Activated CD4-positive, alpha-beta T cell treated with anti-CD3 and anti-CD28 coated beads for 36 hours (primary cell): Measurements from ENCODE around the gene MAP3K21. TPM values are rescaled to one million over a fixed set of nuclear protein-coding genes. Genes with fewer than 3 reads are reported as not detected.

ENCODE experiments used
- ATAC-seq: fragments of 200-7000 bp; cut with Tn5 transposase; one replicate; pipeline ENCODE4 v1.10.0; 2021; ENCODE audit warnings: mild to moderate bottlenecking, moderate library complexity
- CTCF ChIA-PET: fragments of 350-600 bp; sonication (Branson Sonifier 250); formaldehyde crosslinking; loops from one replicate; lab custom pipeline; 2021; ENCODE audit warnings: antibody characterized with exemption; lab: Charles Lee
- POLR2A ChIA-PET: fragments of 350-600 bp; sonication (Branson Sonifier 250); formaldehyde crosslinking; loops from one replicate; lab custom pipeline; 2021; ENCODE audit warnings: antibody characterized with exemption, inconsistent platforms; lab: Charles Lee
- DNase-seq: peaks from one replicate; pipeline ENCODE4 v3.0.0-alpha.2; 2020
- H3K27ac Mint-ChIP-seq: one replicate; pipeline ENCODE4 v1.8.0; 2021; ENCODE audit warnings: mixed read lengths
- H3K27me3 Mint-ChIP-seq: one replicate; pipeline ENCODE4 v1.8.0; 2021; ENCODE audit warnings: mixed read lengths
- H3K36me3 Mint-ChIP-seq: one replicate; pipeline ENCODE4 v1.8.0; 2021; ENCODE audit warnings: low read depth, mixed read lengths
- H3K4me1 Mint-ChIP-seq: one replicate; pipeline ENCODE4 v1.8.0; 2021; ENCODE audit warnings: mixed read lengths
- H3K4me3 Mint-ChIP-seq: one replicate; pipeline ENCODE4 v1.8.0; 2021; ENCODE audit warnings: mild to moderate bottlenecking, moderate library complexity, mixed read lengths
- H3K9me3 Mint-ChIP-seq: one replicate; pipeline ENCODE4 v1.8.0; 2021; ENCODE audit warnings: low read depth, mixed read lengths
- intact Hi-C, 2 experiments: fragments of 100-400 bp; cut with DNase I in 1 of 2; cut with micrococcal nuclease in 1 of 2; formaldehyde crosslinking; loops; one replicate each; pipeline versions ENCODE4 v1.14.2 to v1.15.1; 2022 to 2024; cut with DNase I, micrococcal nuclease
- total RNA-seq, 2 experiments: library from RNA; stranded (reverse); gene quantifications; one replicate each; pipeline ENCODE4 v1.2.3, GENCODE V29; 2021

The MAP3K21 gene
- total RNA-seq, 2 experiments from 2014 or later, result 3.0 to 3.1 TPM

DNA sequence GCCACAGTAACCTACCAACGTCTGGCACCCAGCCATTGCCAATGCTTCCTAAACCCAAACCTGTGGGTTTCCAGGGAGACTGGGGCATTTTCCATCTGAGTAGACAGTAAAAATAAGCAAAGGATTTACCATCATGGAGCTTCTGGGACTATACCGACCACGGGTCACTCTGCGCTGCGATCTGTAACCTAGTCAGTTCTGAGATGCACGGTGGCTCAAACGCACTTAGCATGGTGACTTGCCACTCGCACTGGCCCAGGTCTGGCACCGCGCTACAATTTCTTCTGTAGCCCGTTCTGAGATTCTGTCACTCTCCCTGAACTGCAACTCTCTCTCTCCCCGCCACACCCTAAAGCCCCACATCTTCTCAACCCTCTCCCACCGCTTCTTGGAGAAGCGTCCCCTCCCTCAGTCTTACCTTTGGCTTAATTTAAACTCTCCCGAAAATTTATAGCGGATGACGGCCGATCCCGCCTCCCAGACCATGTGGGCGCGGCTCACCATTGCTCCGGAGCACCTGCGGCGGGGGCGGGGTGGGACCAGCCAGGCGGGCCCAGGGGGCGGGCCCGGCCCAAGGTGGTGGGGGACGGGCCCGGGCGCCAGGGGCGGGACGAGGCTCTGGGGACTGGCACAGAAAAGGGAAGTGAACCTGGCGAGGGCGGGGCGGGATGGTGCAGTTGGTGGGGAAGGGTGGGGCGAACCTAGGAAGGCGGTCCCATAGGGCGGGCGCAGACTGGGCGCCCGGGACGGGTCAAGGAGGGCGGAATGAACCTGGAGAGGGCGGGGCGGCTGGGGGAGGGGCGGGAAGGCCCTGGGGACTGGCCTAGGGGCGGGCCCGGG, 493 bp upstream of the MAP3K21 start:
- Mint-ChIP-seq H3K27ac (no peak overlapping the region), H3K27me3 (peaks cover 13% of the 10 kb centered on the region), H3K4me3 (peak overlapping the region; percentile 69), H3K36me3 (no peaks in the 10 kb centered on the region), H3K9me3 (no peaks in the 10 kb centered on the region), H3K4me1 (peaks cover 13% of the 10 kb centered on the region)
- intact Hi-C loops, result loop anchor here in 1 of 2 experiments (1.0 kb wide), 3 partner anchors 32 to 1046 kb away; partner anchors contain the start of genes COA6, NTPCR and PCNX2
- ChIA-PET POLR2A (no interaction called here), CTCF (interaction anchor here (0.6 to 0.9 kb wide), 2 partner anchors 13 to 22 kb away, joined by 3 read pairs; no protein-coding TSS in a partner anchor)
- DNase-seq (peak; percentile 94), ATAC-seq (peak; percentile 97)

DNA sequence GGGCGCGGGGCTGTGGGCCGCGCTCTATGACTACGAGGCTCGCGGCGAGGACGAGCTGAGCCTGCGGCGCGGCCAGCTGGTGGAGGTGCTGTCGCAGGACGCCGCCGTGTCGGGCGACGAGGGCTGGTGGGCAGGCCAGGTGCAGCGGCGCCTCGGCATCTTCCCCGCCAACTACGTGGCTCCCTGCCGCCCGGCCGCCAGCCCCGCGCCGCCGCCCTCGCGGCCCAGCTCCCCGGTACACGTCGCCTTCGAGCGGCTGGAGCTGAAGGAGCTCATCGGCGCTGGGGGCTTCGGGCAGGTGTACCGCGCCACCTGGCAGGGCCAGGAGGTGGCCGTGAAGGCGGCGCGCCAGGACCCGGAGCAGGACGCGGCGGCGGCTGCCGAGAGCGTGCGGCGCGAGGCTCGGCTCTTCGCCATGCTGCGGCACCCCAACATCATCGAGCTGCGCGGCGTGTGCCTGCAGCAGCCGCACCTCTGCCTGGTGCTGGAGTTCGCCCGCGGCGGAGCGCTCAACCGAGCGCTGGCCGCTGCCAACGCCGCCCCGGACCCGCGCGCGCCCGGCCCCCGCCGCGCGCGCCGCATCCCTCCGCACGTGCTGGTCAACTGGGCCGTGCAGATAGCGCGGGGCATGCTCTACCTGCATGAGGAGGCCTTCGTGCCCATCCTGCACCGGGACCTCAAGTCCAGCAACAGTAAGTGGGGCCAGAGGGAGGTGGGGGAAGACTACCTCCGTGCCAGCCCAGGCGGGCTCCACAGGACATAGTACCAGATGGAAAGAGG, 808 bp downstream of the MAP3K21 start:
- no peaks in the 10 kb centered on the region for H3K36me3 Mint-ChIP-seq
- peaks cover 15% of the 10 kb centered on the region for H3K27me3 Mint-ChIP-seq
- ATAC-seq, result peak; percentile 23
- POLR2A ChIA-PET, result no interaction called here
- intact Hi-C loops, result no loop called here
- CTCF ChIA-PET, result no interaction called here
- no peaks in the 10 kb centered on the region for H3K9me3 Mint-ChIP-seq
- H3K27ac Mint-ChIP-seq, result no peak overlapping the region
- peaks cover 13% of the 10 kb centered on the region for H3K4me1 Mint-ChIP-seq
- peak overlapping the region; percentile 60 for H3K4me3 Mint-ChIP-seq
- DNase-seq, result peak; percentile 51

DNA sequence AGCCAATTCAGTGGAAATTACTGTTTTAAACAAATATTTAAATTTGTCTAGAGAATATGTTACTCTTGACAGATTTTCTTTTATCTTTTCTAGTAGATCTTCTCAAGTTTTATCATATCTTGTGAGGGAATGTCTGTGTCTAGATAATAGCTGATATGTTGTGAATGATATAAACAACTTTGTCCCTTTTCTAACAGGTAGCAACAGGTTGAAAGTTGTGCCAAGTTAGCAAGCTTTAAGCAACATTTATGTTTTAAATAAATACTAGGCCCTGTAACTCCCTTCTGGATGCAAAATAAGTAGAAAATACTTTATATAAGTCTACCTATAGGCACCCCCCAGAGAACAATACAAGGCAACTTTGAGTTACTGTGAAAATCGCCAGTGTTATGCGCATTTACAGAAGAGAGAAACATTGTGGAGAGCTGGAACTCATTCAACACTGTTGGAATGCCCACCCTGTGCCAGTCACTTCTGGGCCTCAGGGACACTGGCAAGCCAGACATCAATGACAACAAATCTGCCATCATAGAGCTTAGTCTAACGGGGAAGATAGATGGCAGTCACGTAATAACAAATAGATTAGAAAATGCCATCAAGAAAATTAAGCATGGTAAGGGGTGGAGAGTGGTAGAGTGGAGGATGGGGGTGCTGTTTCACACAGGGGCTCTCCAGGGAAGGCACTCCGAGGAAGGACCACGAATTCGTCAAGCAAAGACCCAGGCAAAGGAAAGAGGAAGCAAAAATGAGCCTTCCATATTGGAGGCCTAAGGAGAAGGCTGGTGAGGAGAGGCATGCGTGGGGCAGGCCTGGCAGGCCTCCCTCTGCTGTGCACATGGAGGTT, 4.4 kb downstream of the MAP3K21 start:
- Mint-ChIP-seq H3K27me3 (peaks cover 19% of the 10 kb centered on the region), H3K27ac (no peak overlapping the region), H3K4me3 (no peak overlapping the region), H3K4me1 (peaks cover 10% of the 10 kb centered on the region), H3K36me3 (no peaks in the 10 kb centered on the region), H3K9me3 (no peaks in the 10 kb centered on the region)
- DNase-seq (no peak), ATAC-seq (no peak)
- ChIA-PET CTCF (interaction anchor here (0.6 kb wide), 1 partner anchor 290 kb away, joined by 3 read pairs; no protein-coding TSS in a partner anchor), POLR2A (no interaction called here)
- intact Hi-C loops, result no loop called here

DNA sequence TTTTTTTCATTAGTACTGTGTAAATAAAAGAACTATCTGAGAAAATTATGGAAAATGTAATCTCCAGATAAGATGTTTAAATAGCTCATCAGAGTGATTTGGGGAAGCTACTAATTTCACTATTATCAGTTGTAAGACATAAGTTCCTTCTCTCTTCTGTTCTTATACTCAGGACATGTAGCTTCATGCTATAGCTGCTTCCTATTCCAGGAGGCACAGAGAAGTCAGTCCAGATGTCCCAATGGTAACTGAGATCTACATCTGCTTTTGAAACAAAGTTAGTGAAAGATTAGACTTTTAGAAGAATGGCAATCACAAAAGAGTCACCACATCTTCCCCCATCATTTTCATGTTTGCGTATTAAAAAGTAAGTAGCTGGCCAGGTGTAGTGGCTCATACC, 5.6 kb downstream of the MAP3K21 start:
- ChIA-PET POLR2A (no interaction called here), CTCF (interaction anchor here (1.1 kb wide), 1 partner anchor 13 kb away, joined by 4 read pairs; no protein-coding TSS in a partner anchor)
- intact Hi-C loops, result no loop called here
- peaks cover 8% of the 10 kb centered on the region for H3K4me1 Mint-ChIP-seq
- H3K27ac Mint-ChIP-seq, result no peak overlapping the region
- H3K27me3 Mint-ChIP-seq, result peaks cover 24% of the 10 kb centered on the region
- H3K36me3 Mint-ChIP-seq, result no peaks in the 10 kb centered on the region
- no peak overlapping the region for H3K4me3 Mint-ChIP-seq
- no peaks in the 10 kb centered on the region for H3K9me3 Mint-ChIP-seq
- no peak for DNase-seq
- ATAC-seq, result no peak

DNA sequence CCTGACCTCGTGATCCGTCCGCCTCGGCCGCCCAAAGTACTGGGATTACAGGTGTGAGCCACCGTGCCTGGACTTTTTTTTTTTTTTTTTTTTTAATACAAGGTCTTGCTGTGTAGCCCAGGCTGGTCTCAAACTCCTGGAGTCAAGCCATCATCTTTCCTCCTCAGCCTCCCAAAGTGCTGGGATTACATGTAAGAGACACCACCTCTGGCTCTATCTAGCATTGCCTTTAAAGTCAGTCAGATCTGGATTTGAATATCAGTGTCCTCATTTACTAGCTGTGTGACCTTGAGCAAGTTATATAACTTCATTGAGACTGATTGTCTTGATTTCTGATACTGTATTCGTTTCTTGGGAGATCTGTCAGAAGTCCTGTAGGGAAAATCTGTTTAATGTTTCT, 6.6 kb downstream of the MAP3K21 start:
- Mint-ChIP-seq H3K4me3 (no peak overlapping the region), H3K4me1 (peaks cover 6% of the 10 kb centered on the region), H3K9me3 (no peaks in the 10 kb centered on the region), H3K36me3 (no peaks in the 10 kb centered on the region), H3K27me3 (peaks cover 28% of the 10 kb centered on the region), H3K27ac (no peak overlapping the region)
- DNase-seq (no peak), ATAC-seq (no peak)
- intact Hi-C loops, result no loop called here
- ChIA-PET POLR2A (no interaction called here), CTCF (interaction anchor here (1.1 kb wide), 2 partner anchors 12 to 28 kb away, joined by 3 to 4 read pairs; no protein-coding TSS in a partner anchor)

DNA sequence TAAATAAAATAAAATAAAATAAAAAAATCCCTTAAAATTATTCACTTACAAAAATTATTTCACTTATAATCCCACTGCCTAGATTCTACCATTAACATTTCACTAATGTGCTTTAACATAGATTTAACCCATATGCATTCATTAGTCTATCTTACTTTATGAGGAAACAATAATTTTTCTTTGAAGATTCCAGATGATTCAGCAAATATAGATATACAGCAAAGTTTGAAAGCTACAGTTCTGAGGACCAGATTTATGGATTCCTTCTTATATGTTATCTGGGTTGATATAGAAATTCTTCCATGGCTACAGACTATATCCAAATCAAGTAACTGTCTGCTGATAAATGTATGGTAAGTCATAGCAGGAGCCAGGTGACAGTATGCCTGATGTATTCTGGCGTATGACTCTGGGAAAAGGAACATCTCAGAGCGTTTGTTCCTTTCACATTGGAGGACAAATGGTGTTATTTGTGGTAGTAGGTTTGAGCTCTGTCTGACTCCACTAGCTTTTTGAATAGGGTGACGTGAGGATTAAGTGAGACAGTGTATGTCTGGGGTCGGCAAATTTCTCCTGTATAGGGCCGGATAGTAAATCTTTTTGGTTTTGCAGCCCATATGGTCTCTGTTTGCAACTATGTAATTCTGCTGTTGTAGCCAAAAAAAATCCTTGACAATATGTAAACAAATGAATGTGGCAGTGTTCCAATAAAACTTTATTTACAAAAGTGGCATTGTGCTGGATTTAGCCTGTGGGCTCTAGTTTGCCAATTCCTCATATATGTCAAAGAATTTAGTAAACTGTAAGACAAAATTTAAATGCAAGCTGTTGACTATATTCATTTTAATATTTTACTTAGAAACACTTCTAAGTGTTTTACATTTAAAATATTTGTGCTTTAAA, 9.3 kb downstream of the MAP3K21 start:
- ATAC-seq (no peak), DNase-seq (no peak)
- Mint-ChIP-seq H3K36me3 (no peaks in the 10 kb centered on the region), H3K27me3 (peaks cover 33% of the 10 kb centered on the region), H3K4me1 (no peaks in the 10 kb centered on the region), H3K27ac (no peak overlapping the region), H3K4me3 (no peak overlapping the region), H3K9me3 (no peaks in the 10 kb centered on the region)
- ChIA-PET CTCF (no interaction called here), POLR2A (no interaction called here)
- intact Hi-C loops, result no loop called here

DNA sequence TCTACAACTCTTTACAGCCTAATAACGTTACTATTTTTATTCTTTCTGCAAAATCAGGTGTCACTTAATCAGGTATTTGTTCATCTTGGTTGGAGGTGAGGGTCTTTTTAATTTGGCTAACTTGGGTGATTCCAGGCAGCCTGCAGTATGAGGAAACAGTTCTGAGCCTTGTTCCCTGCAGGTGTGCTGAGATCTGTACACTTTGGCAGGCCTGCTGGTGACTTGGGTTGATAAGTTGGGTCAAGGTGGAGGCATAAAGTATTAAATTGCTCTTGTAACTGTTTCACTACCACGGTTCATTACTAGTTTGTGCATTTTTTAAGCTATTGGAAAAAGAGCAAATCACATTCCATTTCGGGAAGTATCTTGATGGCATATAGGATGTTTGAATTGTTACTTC, 10.0 kb downstream of the MAP3K21 start:
- intact Hi-C loops, result no loop called here
- Mint-ChIP-seq H3K4me3 (no peak overlapping the region), H3K4me1 (no peaks in the 10 kb centered on the region), H3K9me3 (no peaks in the 10 kb centered on the region), H3K27me3 (peaks cover 33% of the 10 kb centered on the region), H3K27ac (no peak overlapping the region), H3K36me3 (no peaks in the 10 kb centered on the region)
- POLR2A ChIA-PET, result no interaction called here
- DNase-seq (no peak), ATAC-seq (no peak)
- CTCF ChIA-PET, result interaction anchor here (0.8 kb wide), 1 partner anchor 12 kb away, joined by 3 read pairs; no protein-coding TSS in a partner anchor

DNA sequence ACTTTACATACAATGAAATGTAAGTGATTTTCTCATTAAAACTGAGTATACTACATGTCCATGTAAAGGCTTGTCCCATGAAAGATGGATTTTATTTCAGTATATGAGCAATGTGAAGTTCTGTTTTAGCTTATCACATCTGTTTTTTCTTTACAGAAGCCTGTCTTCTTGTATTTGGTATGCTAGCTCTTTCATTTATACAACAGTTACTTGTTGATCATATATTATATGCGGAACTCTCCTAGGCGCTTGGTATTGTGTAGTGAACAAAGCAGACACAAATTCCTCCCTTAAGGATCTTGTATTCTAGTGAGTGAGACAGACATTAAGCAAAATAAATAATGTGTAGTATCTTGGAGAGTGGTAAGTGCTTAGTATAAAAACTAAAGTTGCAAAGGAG, 10.6 kb downstream of the MAP3K21 start:
- ATAC-seq (no peak), DNase-seq (no peak)
- Mint-ChIP-seq H3K36me3 (no peaks in the 10 kb centered on the region), H3K4me3 (no peak overlapping the region), H3K27me3 (peaks cover 33% of the 10 kb centered on the region), H3K27ac (no peak overlapping the region), H3K4me1 (no peaks in the 10 kb centered on the region), H3K9me3 (no peaks in the 10 kb centered on the region)
- intact Hi-C loops, result no loop called here
- CTCF ChIA-PET, result interaction anchor here (0.8 kb wide), 1 partner anchor 11 kb away, joined by 3 read pairs; no protein-coding TSS in a partner anchor
- POLR2A ChIA-PET, result no interaction called here

DNA sequence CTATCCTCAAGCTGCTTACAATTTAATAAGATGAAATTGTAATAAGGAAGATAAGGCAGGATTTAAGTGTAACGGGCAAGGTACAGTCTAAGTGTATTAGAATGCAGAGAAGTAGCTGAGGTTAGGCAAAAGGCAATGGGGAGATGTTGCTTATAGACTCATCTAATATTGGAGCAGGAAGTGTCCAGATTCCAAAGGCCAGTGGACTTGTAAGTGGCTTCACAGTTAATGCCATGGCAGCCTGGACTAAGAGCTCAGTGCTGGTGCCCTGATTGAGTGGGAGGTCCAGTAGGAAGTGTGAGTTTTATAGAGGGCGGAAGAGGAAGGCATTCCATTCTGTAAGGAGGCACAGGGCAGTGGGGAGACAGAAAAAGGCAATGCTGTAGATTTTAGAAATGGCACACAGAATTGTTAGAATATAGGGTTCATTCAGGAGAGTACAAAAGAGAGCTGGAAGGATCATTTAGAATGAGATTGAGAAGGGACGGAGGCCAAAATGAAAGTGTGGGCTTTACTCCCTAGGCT, 12.6 kb downstream of the MAP3K21 start:
- Mint-ChIP-seq H3K27me3 (peaks cover 32% of the 10 kb centered on the region), H3K4me3 (no peak overlapping the region), H3K36me3 (no peaks in the 10 kb centered on the region), H3K4me1 (no peaks in the 10 kb centered on the region), H3K9me3 (no peaks in the 10 kb centered on the region), H3K27ac (no peak overlapping the region)
- ATAC-seq (no peak), DNase-seq (no peak)
- ChIA-PET POLR2A (no interaction called here), CTCF (interaction anchor here (0.6 kb wide), 1 partner anchor 13 kb away, joined by 3 read pairs; no protein-coding TSS in a partner anchor)
- intact Hi-C loops, result no loop called here

DNA sequence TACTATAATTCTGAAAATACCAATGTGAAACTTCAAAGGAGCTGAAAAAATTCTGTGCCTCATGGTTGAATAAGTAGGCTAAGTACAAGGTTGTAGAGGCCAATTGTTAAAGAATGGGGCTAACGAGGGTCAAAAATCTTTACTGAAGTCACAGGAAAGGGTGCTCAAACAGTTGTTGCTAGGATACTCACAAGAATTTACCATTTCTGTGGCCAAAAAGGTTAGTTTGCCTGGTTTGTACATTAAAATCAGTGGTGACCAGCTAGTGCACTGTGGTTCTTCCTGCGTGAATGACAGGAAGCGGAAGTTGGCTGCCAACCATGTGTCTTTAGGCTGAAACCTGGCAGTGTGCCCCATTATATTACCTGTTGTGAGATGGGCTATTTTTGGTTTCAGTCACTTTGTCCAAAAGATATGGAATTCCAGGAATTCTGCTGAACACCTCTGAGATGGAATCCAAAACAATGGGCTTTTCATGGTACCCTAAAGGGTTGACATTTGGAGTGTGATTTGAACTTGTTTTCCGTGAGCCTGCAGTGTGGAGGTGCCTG, 13.5 kb downstream of the MAP3K21 start:
- H3K4me1 Mint-ChIP-seq, result no peaks in the 10 kb centered on the region
- ATAC-seq (no peak), DNase-seq (no peak)
- H3K36me3 Mint-ChIP-seq, result no peaks in the 10 kb centered on the region
- no peak overlapping the region for H3K4me3 Mint-ChIP-seq
- ChIA-PET POLR2A (no interaction called here), CTCF (interaction anchor here (1.2 kb wide), 1 partner anchor 23 kb away, joined by 5 read pairs; no protein-coding TSS in a partner anchor)
- no peak overlapping the region for H3K27ac Mint-ChIP-seq
- H3K9me3 Mint-ChIP-seq, result no peaks in the 10 kb centered on the region
- intact Hi-C loops, result no loop called here
- peaks cover 32% of the 10 kb centered on the region for H3K27me3 Mint-ChIP-seq
